Measurements from ENCODE around the gene DDN. TPM values are rescaled to one million over a fixed set of nuclear protein-coding genes. Genes with fewer than 3 reads are reported as not detected.

Gene DDN
- total and polyA plus RNA-seq, 2 donors (not counting 3 experiments of a cell fraction or from before 2014, with no cell fraction given): 0.07 to 0.22 TPM

DNA sequence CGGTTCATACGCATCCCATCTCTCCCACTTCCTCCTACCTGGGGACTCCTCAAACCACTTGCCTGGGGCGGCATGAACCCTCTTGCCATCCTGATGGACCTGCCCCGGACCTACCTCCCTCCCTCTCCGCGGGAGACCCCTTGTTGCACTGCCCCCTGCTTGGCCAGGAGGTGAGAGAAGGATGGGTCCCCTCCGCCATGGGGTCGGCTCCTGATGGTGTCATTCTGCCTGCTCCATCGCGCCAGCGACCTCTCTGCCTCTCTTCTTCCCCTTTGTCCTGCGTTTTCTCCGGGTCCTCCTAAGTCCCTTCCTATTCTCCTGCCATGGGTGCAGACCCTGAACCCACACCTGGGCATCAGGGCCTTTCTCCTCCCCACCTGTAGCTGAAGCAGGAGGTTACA is 17.4 kb downstream of the DDN start:
- no peak overlapping the region for H3K4me3 ChIP-seq (replicated peaks in 1 of 3; ENCODE audit: insufficient read depth in 1 of 3, low read depth in 1 of 3, low read length in 3 of 3)
- H3K79me2 ChIP-seq (ENCODE audit: control insufficient read depth, insufficient read depth, low read length): no peaks in the 10 kb centered on the region
- FAIRE-seq: no peak
- TF ChIP-seq MYC (IDR thresholded peaks at IDR 0.05; ENCODE audit: low read depth, low read length) (no peak), EZH2 (IDR thresholded peaks at IDR 0.05; ENCODE audit: borderline replicate concordance, low read depth, low read length, severe bottlenecking) (no peak), POLR2AphosphoS5 (IDR thresholded peaks at IDR 0.05; ENCODE audit: insufficient read depth, low read depth, low read length) (no peak), GATA2 (IDR thresholded peaks at IDR 0.05; ENCODE audit: insufficient read depth, insufficient read length, low read depth, low read length) (no peak), POLR2A (IDR thresholded peaks at IDR 0.05; ENCODE audit: low read depth, low read length) (no peak), FOS (IDR thresholded peaks at IDR 0.05; ENCODE audit: borderline replicate concordance, insufficient read depth, low read length) (no peak), JUN (IDR thresholded peaks at IDR 0.05; ENCODE audit: borderline replicate concordance, insufficient read depth, insufficient read length, low read depth) (no peak)
- TF ChIP-seq, protein P1, sequence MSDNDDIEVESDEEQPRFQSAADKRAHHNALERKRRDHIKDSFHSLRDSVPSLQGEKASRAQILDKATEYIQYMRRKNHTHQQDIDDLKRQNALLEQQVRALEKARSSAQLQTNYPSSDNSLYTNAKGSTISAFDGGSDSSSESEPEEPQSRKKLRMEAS (IDR thresholded peaks at IDR 0.05; ENCODE audit: insufficient read depth, insufficient read length): no peak
- TF ChIP-seq, protein P2, sequence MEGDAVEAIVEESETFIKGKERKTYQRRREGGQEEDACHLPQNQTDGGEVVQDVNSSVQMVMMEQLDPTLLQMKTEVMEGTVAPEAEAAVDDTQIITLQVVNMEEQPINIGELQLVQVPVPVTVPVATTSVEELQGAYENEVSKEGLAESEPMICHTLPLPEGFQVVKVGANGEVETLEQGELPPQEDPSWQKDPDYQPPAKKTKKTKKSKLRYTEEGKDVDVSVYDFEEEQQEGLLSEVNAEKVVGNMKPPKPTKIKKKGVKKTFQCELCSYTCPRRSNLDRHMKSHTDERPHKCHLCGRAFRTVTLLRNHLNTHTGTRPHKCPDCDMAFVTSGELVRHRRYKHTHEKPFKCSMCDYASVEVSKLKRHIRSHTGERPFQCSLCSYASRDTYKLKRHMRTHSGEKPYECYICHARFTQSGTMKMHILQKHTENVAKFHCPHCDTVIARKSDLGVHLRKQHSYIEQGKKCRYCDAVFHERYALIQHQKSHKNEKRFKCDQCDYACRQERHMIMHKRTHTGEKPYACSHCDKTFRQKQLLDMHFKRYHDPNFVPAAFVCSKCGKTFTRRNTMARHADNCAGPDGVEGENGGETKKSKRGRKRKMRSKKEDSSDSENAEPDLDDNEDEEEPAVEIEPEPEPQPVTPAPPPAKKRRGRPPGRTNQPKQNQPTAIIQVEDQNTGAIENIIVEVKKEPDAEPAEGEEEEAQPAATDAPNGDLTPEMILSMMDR (IDR thresholded peaks at IDR 0.05; ENCODE audit: extremely low read depth in 1 of 2, insufficient read depth in 1 of 2, low read depth in 1 of 2, low read length in 2 of 2): no peak
- ChIA-PET POLR2A (no interaction called here), CTCF (interaction anchor here (0.6 to 11.2 kb wide), 6 partner anchors 13 to 91 kb away, joined by 3 to 175 read pairs (median 5); partner anchors contain the start of genes DDN and FKBP11)
- no peak overlapping the region for H3K4me2 ChIP-seq (ENCODE audit: insufficient read depth, low read length)
- H3K27ac ChIP-seq (ENCODE audit: insufficient read depth, low read depth, low read length): no peak overlapping the region
- no TSS peak for BruUV-seq (replicated peaks)
- H3K36me3 ChIP-seq (ENCODE audit: control insufficient read depth in 2 of 2, extremely low read depth in 1 of 2, insufficient read depth in 2 of 2, low read length in 2 of 2): no peaks in the 10 kb centered on the region
- dilution Hi-C loops (cut with MboI; ENCODE audit: extremely low pct_ligation_motif_present, low sequenced_read_pairs): no loop called here
- H3K9me1 ChIP-seq (replicated peaks; ENCODE audit: control insufficient read depth, extremely low read depth, insufficient read depth, low read length): no peaks in the 10 kb centered on the region
- no peak overlapping the region for H2AFZ ChIP-seq (ENCODE audit: low read depth, low read length)
- no peaks in the 10 kb centered on the region for H4K20me1 ChIP-seq (replicated peaks; ENCODE audit: control insufficient read depth, extremely low read depth, insufficient read depth, low read length)
- no peak for DNase-seq (ENCODE audit: low read depth, low spot score)
- intact Hi-C loops (cut with micrococcal nuclease): no loop called here
- peaks cover 82 to 91% of the 10 kb centered on the region in 2 experiments for H3K27me3 ChIP-seq (ENCODE audit: control insufficient read depth in 2 of 2, insufficient read depth in 2 of 2, low read length in 2 of 2)
- no peaks in the 10 kb centered on the region for H3K9me3 ChIP-seq (replicated peaks; ENCODE audit: control insufficient read depth, insufficient read depth, low read length)
- H3K4me1 ChIP-seq (ENCODE audit: control insufficient read depth, extremely low read depth, insufficient read depth, low read length): peaks cover 13% of the 10 kb centered on the region
- no peak overlapping the region for H3K9ac ChIP-seq (replicated peaks; ENCODE audit: extremely low read depth, insufficient read depth, low read length)

All from endothelial cell of umbilical vein (primary cell).